A673 (cell line): ENCODE data around the gene CCL4. TPM values are rescaled to one million over a fixed set of nuclear protein-coding genes. Genes with fewer than 3 reads are reported as not detected.
"Not testable (repeated sequence)": the region's sequence is repeated elsewhere in the genome, so short reads cannot be mapped to it uniquely, and the experiment has no call there.

Experiments used
- BruUV-seq: library from RNA; stranded (reverse); fragments of 400-500 nt; replicated peaks from 2 replicates; lab custom pipeline; 2021; lab: Mats Ljungman, UMichigan
- CTCF ChIA-PET: fragments of 300-600 bp; sonication (Branson Sonifier 250); formaldehyde crosslinking; loops from one replicate; lab custom pipeline; 2022; ENCODE audit warnings: antibody characterized with exemption; lab: Charles Lee
- POLR2A ChIA-PET: fragments of 300-600 bp; sonication (Branson Sonifier 250); formaldehyde crosslinking; loops from one replicate; lab custom pipeline; 2022; ENCODE audit warnings: antibody characterized with exemption; ENCODE audit not compliant: low non-redundant PET; lab: Charles Lee
- DNase-seq: peaks from one replicate; pipeline ENCODE4 v3.0.0-alpha.2; 2015; ENCODE audit warnings: low spot score
- H3K27ac ChIP-seq: fragments of 200-600 bp; sonication (generic); 2 replicates; pipeline ENCODE4 v1.5.1; 2016; ENCODE audit warnings: mixed run types, low read depth, mild to moderate bottlenecking, mixed read lengths, antibody characterized with exemption, low read length; ENCODE audit not compliant: poor library complexity, severe bottlenecking
- H3K27me3 ChIP-seq: fragments of 200-600 bp; sonication (generic); replicated peaks from 2 replicates; pipeline ENCODE4 v1.6.1; 2017; ENCODE audit warnings: mixed run types, low read depth, mild to moderate bottlenecking, mixed read lengths, antibody characterized with exemption, low read length; ENCODE audit not compliant: insufficient read depth, poor library complexity
- H3K36me3 ChIP-seq: fragments of 200-600 bp; sonication (generic); 2 replicates; pipeline ENCODE4 v1.6.1; 2016; ENCODE audit warnings: mixed run types, mild to moderate bottlenecking, mixed read lengths, antibody characterized with exemption, low read length; ENCODE audit not compliant: insufficient read depth, poor library complexity, severe bottlenecking
- H3K4me1 ChIP-seq: fragments of 200-600 bp; sonication (generic); 2 replicates; pipeline ENCODE4 v1.6.1; 2017; ENCODE audit warnings: mixed run types, mild to moderate bottlenecking, mixed read lengths, antibody characterized with exemption, low read length; ENCODE audit not compliant: insufficient read depth, poor library complexity, severe bottlenecking
- H3K4me3 ChIP-seq: fragments of 200-600 bp; sonication (generic); 2 replicates; pipeline ENCODE4 v1.5.1; 2016; ENCODE audit warnings: low read depth, mixed run types, mild to moderate bottlenecking, mixed read lengths, low read length; ENCODE audit not compliant: poor library complexity, severe bottlenecking
- H3K9me3 ChIP-seq: fragments of 200-600 bp; sonication (generic); 2 replicates; pipeline ENCODE4 v1.6.1; 2016; ENCODE audit warnings: mixed run types, low read depth, mild to moderate bottlenecking, mixed read lengths, antibody characterized with exemption, low read length; ENCODE audit not compliant: poor library complexity, severe bottlenecking
- CTCF ChIP-seq: fragments of 300-800, 200-600 bp; sonication (generic); conservative IDR thresholded peaks from 2 replicates; pipeline ENCODE4 v1.5.1; 2017; ENCODE audit warnings: low read depth, mild to moderate bottlenecking, antibody characterized with exemption, low read length, moderate library complexity, mixed read lengths
- EZH2 ChIP-seq: fragments of 200-600 bp; sonication (generic); IDR thresholded peaks from 2 replicates; pipeline ENCODE4 v1.6.1; 2017; ENCODE audit warnings: borderline replicate concordance, low read depth, mild to moderate bottlenecking, mixed read lengths, antibody characterized with exemption, low read length; ENCODE audit not compliant: poor library complexity, severe bottlenecking
- intact Hi-C: fragments of 100-400 bp; cut with micrococcal nuclease; formaldehyde crosslinking; loops from one replicate; pipeline ENCODE4 v1.10.0; 2022; ENCODE audit not compliant: unreplicated experiment
- total RNA-seq: library from RNA; stranded (reverse); gene quantifications from 2 replicates; pipeline ENCODE4 v1.2.3, GENCODE V29; 2021

The CCL4 gene
- total RNA-seq, 1 experiment from 2014 or later: not detected

- Histone ChIP-seq H3K36me3 (no peaks in the 10 kb centered on the region), H3K4me3 (no peak overlapping the region), H3K4me1 (no peaks in the 10 kb centered on the region), H3K27ac (no peak overlapping the region), H3K9me3 (no peaks in the 10 kb centered on the region), H3K27me3 (no peaks in the 10 kb centered on the region)
- intact Hi-C loops: no loop called here
- ChIA-PET POLR2A (no interaction called here), CTCF (no interaction called here)
- TF ChIP-seq CTCF (no peak), EZH2 (no peak)
- BruUV-seq: no TSS peak
- no peak for DNase-seq
These were observed 14.1 kb downstream of the CCL4 start for GRCh38 chr17:36117505-36118382.

- Histone ChIP-seq H3K4me3 (no peak overlapping the region), H3K36me3 (no peaks in the 10 kb centered on the region), H3K4me1 (no peaks in the 10 kb centered on the region), H3K9me3 (no peaks in the 10 kb centered on the region), H3K27ac (no peak overlapping the region), H3K27me3 (no peaks in the 10 kb centered on the region)
- intact Hi-C loops: no loop called here
- ChIA-PET POLR2A (no interaction called here), CTCF (no interaction called here)
- DNase-seq: no peak
- TF ChIP-seq CTCF: no peak
- TF ChIP-seq EZH2: no peak
- no TSS peak for BruUV-seq
These were observed 15.1 kb downstream of the CCL4 start for GRCh38 chr17:36118477-36119353.

- TF ChIP-seq CTCF: no peak
- DNase-seq: no peak
- intact Hi-C loops: no loop called here
- Histone ChIP-seq H3K27me3 (no peaks in the 10 kb centered on the region), H3K27ac (no peak overlapping the region), H3K9me3 (no peaks in the 10 kb centered on the region), H3K36me3 (no peaks in the 10 kb centered on the region), H3K4me1 (no peaks in the 10 kb centered on the region), H3K4me3 (no peak overlapping the region)
- ChIA-PET POLR2A (no interaction called here), CTCF (no interaction called here)
- no TSS peak for BruUV-seq
These were observed 16.6 kb downstream of the CCL4 start for GRCh38 chr17:36120221-36120620.

- H3K36me3 ChIP-seq, BruUV-seq, POLR2A ChIA-PET, H3K4me3 ChIP-seq, H3K4me1 ChIP-seq, H3K9me3 ChIP-seq, DNase-seq, H3K27ac ChIP-seq, H3K27me3 ChIP-seq, intact Hi-C loops, CTCF ChIA-PET: not testable (repeated sequence)
These were observed 17.5 kb downstream of the CCL4 start for GRCh38 chr17:36121099-36121498.
